Measurements from ENCODE around the gene PLPPR5.

GRCh38 chr1:98981917-98982513, 22.6 kb downstream of the PLPPR5 start:
- TF ChIP-seq POLR2A (IDR thresholded peaks at IDR 0.05; ENCODE audit: low read length) (no peak), GATA1 (IDR thresholded peaks at IDR 0.05; ENCODE audit: low read depth, low read length) (no peak)

All from erythroblast (primary cell).